Islet precursor cell (in vitro differentiated cells): ENCODE data around the gene IFNAR1.
"Not testable (repeated sequence)": the region's sequence is repeated elsewhere in the genome, so short reads cannot be mapped to it uniquely, and the experiment has no call there.

Experiments
- DNase-seq: peaks from one replicate; pipeline ENCODE4 v3.0.0-alpha.2; 2018

Gene IFNAR1

GRCh38 chr21:33378081-33378480, 53.3 kb downstream of the IFNAR1 start:
- no peak for DNase-seq

- DNase-seq = not testable (repeated sequence)
These were observed 55.2 kb downstream of the IFNAR1 start for GRCh38 chr21:33379934-33380333.

DNA sequence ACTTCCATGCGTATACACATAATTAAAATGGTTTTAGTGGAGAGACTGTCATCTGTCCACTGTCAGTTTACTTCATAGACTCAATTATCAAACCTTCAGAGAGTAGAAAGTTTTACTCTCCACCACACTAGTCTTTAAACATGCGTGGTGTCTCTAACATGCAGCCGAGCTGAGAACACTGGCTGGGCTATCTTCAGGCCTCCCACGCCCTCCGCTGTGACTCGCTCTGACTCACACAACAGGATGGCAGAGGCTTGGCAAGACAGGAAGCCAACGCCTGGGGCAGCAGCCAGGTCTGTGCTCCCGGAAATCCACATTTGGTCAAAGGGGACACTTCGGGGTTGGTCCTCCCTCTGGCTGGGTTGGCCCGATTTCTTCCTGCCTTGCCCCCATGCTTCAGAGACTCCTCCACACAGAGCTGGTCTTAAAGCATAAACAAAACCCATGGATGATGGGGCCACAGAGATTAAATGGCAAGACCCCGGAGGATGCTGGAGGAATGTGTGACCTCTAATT, 55.8 kb downstream of the IFNAR1 start:
- DNase-seq = peak; percentile 98

DNA sequence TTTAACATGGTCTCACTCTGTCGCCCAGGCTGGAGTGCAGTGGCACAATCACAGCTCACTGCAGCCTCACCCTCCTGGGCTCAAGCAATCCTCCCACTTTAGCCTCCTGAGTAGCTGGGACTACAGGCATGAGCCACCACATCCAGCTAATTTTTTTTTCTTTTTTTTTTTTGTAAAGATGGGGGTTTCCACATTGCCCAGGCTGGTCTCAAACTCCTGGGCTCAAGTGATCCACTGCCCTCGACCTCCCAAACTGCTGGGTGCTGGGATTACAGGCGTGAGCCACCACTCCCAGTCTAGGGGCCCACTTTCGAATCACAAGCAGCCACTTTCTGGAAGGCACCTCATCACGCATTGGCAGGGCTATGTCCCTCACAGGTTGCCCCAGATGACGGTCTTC, 56.6 kb downstream of the IFNAR1 start:
- DNase-seq = not testable (repeated sequence)

GRCh38 chr21:33383056-33383888, 58.5 kb downstream of the IFNAR1 start:
- peak; percentile 97 for DNase-seq

- no peak for DNase-seq
These were observed 60.1 kb downstream of the IFNAR1 start for GRCh38 chr21:33384841-33385331.

GRCh38 chr21:33386222-33386784, 61.5 kb downstream of the IFNAR1 start:
- no peak for DNase-seq

DNA sequence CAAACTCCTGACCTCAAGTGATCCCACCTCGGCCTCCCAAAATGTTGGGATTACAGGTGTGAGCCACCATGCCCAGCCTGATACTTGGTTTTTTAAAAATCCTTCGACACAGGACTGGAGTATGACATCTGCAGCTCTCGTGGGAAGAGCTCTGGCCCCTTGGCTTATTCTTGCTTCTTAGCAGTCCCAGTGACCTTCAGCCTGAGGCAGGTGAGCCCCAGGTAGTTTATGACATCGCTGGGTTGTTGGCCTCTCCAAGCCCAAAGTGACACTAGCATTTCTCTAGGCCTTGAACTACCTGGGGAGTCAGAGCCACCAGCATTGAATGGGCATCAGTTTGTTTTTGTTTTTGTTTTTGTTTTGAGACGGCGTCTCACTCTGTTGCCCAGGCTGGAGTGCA, 62.5 kb downstream of the IFNAR1 start:
- no peak for DNase-seq

GRCh38 chr21:33388188-33388587, 63.4 kb downstream of the IFNAR1 start:
- DNase-seq = no peak

- DNase-seq = no peak
These were observed 65.7 kb downstream of the IFNAR1 start for GRCh38 chr21:33390479-33390878.

DNA sequence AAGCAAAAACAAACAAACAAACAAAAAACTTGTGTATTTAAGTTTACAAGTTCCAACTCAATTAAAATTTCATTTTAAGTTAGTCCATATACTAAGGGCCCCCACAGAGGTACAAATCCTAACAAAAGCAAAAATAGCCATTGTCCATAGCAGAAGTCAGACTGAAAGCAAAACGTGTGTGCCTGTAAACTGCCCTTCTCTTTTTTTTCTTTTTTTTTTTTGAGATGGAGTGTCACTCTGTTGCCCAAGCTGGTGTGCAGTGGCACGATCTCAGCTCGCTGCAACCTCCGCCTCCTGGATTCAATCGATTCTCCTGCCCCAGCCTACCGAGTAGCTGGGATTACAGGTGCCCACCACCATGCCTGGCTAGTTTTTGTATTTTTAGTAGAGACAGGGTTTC, 66.9 kb downstream of the IFNAR1 start:
- no peak for DNase-seq

- DNase-seq = no peak
These were observed 67.7 kb downstream of the IFNAR1 start for GRCh38 chr21:33392284-33392985.

DNA sequence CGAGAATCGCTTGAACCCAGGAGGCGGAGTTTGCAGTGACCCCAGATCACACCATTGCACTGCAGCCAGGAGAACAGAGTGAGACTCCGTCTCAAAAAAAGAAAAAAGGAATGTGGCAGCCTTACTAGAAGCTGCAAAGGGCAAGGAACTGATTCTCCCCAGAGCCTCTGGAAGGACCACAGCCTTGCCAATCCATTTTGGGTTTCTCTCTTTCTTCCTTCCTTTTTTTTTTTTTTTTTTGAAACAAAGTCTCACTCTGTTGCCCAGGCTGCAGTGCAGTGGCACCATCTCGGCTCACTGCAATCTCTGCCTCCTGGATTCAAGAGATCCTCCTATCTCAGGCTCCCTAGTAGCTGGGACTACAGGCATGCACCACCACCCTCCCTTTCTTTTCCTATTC, 68.6 kb downstream of the IFNAR1 start:
- DNase-seq = no peak

- no peak for DNase-seq
These were observed 69.5 kb downstream of the IFNAR1 start for GRCh38 chr21:33394260-33394659.

DNA sequence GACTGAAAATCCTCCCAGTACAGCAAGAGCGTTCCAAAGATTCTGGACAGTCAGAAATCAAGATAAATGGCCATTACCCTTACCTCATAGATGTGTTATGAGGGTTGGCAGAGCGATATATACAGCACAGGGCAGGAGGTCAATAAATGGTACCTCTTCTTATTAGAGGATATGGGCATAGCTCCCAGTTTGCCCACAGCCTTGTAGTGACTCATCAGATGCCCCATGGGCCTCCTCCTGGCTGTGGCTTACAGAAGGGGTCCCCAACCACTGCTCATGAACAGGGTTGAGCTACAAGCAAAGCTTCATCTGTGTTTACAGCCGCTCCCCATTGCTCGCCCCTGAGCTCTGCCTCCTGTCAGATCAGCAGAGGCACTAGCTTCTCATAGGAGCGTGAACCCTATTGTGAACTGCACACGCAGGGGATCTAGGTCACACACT, 71.1 kb downstream of the IFNAR1 start:
- no peak for DNase-seq

- no peak for DNase-seq
These were observed 71.7 kb downstream of the IFNAR1 start for GRCh38 chr21:33396436-33396835.

DNA sequence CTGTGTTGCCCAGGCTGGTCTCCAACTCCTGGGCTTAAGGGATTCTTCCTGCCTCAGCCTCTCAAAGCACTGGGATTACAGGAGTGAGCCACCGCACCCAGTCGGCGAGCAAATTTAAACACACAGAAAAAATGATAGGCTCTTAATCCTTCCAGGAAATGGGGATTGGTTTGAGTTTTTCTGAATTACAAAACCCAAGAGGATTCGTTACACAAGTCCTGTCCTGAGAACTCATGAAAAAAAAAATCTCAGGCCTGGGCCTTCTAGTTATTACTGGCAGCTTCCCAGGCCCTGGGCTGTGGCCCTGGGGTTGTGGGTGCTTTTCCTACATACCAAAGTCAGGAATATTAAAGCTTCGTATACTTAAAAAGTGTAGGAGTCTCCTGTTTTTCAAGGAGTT, 72.2 kb downstream of the IFNAR1 start:
- no peak for DNase-seq

DNA sequence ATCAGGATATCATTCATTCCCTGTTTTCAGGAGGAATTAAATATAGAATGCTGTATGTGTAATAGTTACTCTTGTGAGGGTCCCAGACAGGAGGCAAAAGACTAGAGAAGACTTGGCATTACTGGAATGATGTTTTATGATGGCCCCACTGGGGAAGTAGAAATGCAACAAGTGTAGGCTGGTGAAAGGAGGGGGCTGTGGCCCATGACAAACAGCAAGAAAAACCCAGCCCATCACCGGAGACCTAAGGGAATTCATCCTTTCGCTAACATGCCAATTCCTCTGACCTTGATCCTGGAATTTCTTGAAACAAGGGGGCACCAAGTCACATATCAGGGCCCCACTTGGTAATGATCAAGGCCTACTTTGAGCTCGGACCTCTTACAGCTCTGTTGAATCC, 72.9 kb downstream of the IFNAR1 start:
- no peak for DNase-seq

GRCh38 chr21:33398361-33398760, 73.6 kb downstream of the IFNAR1 start:
- DNase-seq = no peak

DNA sequence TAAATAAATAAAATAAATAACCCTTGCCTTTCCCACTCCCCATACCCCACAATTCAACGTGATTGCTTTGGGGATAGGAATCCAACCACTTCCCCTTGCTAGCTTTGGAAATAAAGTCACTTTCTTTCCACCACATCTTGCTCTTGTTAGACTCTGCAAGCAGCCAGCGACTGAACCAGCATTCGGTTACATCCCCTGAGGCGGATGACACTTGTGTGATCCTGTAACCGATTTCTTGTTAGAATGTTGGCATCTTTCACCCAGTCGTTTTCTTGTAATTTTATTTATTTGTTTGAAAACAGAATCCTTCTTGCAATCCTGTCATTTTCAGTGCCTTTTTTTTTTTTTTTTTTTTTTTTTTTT, 76.8 kb downstream of the IFNAR1 start:
- DNase-seq = no peak

GRCh38 chr21:33402001-33402979, 77.5 kb downstream of the IFNAR1 start:
- DNase-seq = peak; percentile 83

- peak; percentile 68 for DNase-seq
These were observed 78.5 kb downstream of the IFNAR1 start, which contains the start of gene IFNGR2 for GRCh38 chr21:33403128-33403785. Gene IFNGR2, plus strand, starts transcription at chr21:33403413. Its CDS starts 131 bp downstream, at chr21:33403544.
